ENCODE data around the gene MMP15. TPM values are rescaled to one million over a fixed set of nuclear protein-coding genes. Genes with fewer than 3 reads are reported as not detected.

MMP15 gene
- total and polyA plus RNA-seq, 2 of the 4 experiments (the other 2 are of a cell fraction): 0.18 to 0.56 TPM

DNA sequence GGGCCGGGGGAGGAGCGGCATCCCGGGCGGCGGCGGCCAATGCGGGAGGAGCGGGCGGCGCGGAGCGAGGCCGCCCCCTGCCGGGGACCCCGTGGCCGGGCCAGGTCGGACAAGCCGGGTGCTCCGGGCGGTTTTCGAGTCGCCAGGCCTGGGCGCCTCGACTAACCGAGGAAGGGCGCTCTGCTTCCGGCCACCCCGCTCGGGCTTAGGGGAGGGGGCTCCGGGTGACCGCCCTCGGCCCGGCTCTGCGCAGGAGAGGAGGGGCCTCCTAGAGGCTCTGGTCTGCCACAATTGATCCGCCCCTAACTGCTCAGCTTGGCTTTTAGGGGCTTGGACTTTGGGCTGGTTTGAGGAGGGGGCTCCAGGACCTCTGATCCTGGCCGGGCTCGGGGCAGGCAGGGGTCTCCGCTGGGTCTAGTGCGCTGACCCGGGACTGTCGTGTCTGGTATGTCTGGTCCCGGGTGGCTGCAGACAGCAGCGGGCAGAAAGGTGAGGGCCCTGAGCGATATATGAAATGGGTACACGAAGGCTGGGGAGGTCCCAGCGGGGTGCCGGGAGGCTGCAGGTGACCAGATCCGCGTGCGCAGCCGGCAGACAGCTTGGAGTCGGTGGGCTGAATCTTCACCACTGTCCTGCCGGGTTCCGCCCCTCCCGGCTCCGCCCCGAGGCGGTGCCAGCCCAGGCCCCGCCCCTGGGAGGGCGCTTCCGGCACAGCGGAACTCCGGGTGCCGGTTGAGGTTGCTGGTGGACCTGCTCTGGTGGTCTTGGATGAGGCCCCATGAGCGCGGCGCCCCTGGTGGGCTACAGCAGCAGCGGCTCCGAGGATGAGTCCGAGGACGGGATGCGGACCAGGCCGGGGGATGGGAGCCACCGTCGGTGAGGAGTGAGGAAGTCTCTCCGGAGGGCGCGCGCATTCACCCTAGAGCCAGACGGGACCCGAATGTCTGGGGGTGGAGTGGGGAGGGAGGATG is 24.6 kb upstream of the MMP15 start, which contains the start of gene USB1 (continued):
- TF ChIP-seq MXI1 (IDR thresholded peaks at IDR 0.05; ENCODE audit: borderline replicate concordance, low read depth, low read length) (peak; percentile 62; the same call in 1 of the 2 replicates), SMC3 (IDR thresholded peaks at IDR 0.05; ENCODE audit: low read depth, low read length) (peak; percentile 47; the same call in 1 of the 2 replicates), MAZ (IDR thresholded peaks at IDR 0.05; ENCODE audit: borderline replicate concordance, low read depth, low read length) (peak; percentile 65; the same call in 1 of the 2 replicates), RAD21 (IDR thresholded peaks at IDR 0.05; ENCODE audit: low read length) (peak; percentile 64)

All from IMR-90 (cell line).